Stomach (tissue), 4 donors: ENCODE results near the gene FAM89A.

Source experiments
- POLR2A ChIP-seq, 4 donors: fragments of 450-650 bp; IDR thresholded peaks; one replicate each; pipeline ENCODE4 v1.6.1; 2016; ENCODE audit warnings: antibody characterized with exemption in 4 of 4, control low read depth in 2 of 4, mild to moderate bottlenecking in 1 of 4, moderate library complexity in 1 of 4
- POLR2AphosphoS5 ChIP-seq, 3 donors: sonication (generic); formaldehyde crosslinking; IDR thresholded peaks; one replicate each; pipeline ENCODE4 v1.6.1; 2016; ENCODE audit warnings: antibody characterized with exemption in 3 of 3
- TF ChIP-seq, protein P1 (sequence below), 7 experiments: fragments of 450-650 bp in 4 of 7; fragments of 200-600 bp in 3 of 7; sonication (generic) in 3 of 7; IDR thresholded peaks; one replicate each; pipeline ENCODE4 v1.5.1; 2016 to 2019; ENCODE audit warnings: antibody characterized with exemption in 7 of 7, control low read depth in 2 of 7, mild to moderate bottlenecking in 1 of 7

DNA sequence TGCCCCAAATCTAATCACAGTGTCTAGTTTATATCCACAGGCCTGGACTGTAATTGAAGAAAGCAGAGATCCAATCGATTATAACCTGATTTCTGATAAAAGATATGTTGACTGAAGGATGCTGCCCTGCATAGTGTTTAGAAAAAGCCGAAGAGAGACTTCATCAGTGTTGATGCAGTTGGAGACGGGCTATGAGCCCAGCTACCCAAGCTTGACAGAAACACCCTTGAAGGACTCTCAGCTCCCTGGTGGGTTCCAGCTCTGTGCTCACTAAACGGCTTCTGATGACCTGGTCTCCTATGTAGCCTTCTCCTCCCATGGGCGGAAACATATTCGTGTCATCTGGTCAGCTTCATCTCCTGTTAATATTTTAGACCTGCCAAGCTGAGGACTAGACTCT lies 10.2 kb downstream of the FAM89A start:
- TF ChIP-seq, protein P1, sequence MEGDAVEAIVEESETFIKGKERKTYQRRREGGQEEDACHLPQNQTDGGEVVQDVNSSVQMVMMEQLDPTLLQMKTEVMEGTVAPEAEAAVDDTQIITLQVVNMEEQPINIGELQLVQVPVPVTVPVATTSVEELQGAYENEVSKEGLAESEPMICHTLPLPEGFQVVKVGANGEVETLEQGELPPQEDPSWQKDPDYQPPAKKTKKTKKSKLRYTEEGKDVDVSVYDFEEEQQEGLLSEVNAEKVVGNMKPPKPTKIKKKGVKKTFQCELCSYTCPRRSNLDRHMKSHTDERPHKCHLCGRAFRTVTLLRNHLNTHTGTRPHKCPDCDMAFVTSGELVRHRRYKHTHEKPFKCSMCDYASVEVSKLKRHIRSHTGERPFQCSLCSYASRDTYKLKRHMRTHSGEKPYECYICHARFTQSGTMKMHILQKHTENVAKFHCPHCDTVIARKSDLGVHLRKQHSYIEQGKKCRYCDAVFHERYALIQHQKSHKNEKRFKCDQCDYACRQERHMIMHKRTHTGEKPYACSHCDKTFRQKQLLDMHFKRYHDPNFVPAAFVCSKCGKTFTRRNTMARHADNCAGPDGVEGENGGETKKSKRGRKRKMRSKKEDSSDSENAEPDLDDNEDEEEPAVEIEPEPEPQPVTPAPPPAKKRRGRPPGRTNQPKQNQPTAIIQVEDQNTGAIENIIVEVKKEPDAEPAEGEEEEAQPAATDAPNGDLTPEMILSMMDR (IDR thresholded peaks at IDR 0.05), result no peak
- TF ChIP-seq POLR2AphosphoS5 (IDR thresholded peaks at IDR 0.05) (no peak), POLR2A (IDR thresholded peaks at IDR 0.05) (no peak)
